ENCODE results near the gene NACA. TPM values are rescaled to one million over a fixed set of nuclear protein-coding genes. Genes with fewer than 3 reads are reported as not detected.

The NACA gene
- total RNA-seq, 1 donor from 2014 or later = 2,450 TPM

GRCh38 chr12:56721721-56722120 is 3.4 kb downstream of the NACA start:
- Histone ChIP-seq H3K4me1 (peaks cover 48% of the 10 kb centered on the region), H4K20me1 (ENCODE audit: low read depth) (peaks cover 78% of the 10 kb centered on the region)

GRCh38 chr12:56721216-56721615 is 3.9 kb downstream of the NACA start:
- Histone ChIP-seq H2AFZ (replicated peaks) (no peak overlapping the region), H4K20me1 (ENCODE audit: low read depth) (peaks cover 83% of the 10 kb centered on the region), H3K36me3 (no peaks in the 10 kb centered on the region), H3K4me1 (peaks cover 48% of the 10 kb centered on the region), H3K9me3 (ENCODE audit: low read depth) (no peaks in the 10 kb centered on the region), H3K79me2 (ENCODE audit: low read depth) (peaks cover 90% of the 10 kb centered on the region), H3K4me3 (no peak overlapping the region), H3K27ac (no peak overlapping the region), H3K4me2 (peak overlapping the region; percentile 91), H3F3A (ENCODE audit: low read depth) (peaks cover 47% of the 10 kb centered on the region), H3K9ac (no peak overlapping the region), H3K27me3 (no peaks in the 10 kb centered on the region)
- DNase-seq (ENCODE audit: low spot score) = no peak
- H3K27me3 Mint-ChIP-seq (ENCODE audit: insufficient read depth, low read depth) = peaks cover 11% of the 10 kb centered on the region
- H3K27ac Mint-ChIP-seq = no peak overlapping the region
- H3K4me3 Mint-ChIP-seq = no peak overlapping the region
- H3K4me1 Mint-ChIP-seq = peaks cover 55% of the 10 kb centered on the region
- peaks cover 49% of the 10 kb centered on the region for H3K36me3 Mint-ChIP-seq
- no peaks in the 10 kb centered on the region for H3K9me3 Mint-ChIP-seq
- TF ChIP-seq CTCF (IDR thresholded peaks at IDR 0.05) (no peak), EZH2 (IDR thresholded peaks at IDR 0.05) (no peak)

More at GRCh38 chr12:56721721-56722120, 3.4 kb downstream of the NACA start:
- H3K4me3 Mint-ChIP-seq = no peak overlapping the region
- no peaks in the 10 kb centered on the region for H3K9me3 Mint-ChIP-seq
- Histone ChIP-seq H3F3A (ENCODE audit: low read depth) (peaks cover 48% of the 10 kb centered on the region), H3K9me3 (ENCODE audit: low read depth) (no peaks in the 10 kb centered on the region), H2AFZ (replicated peaks) (no peak overlapping the region), H3K27me3 (no peaks in the 10 kb centered on the region), H3K79me2 (ENCODE audit: low read depth) (peaks cover 85% of the 10 kb centered on the region), H3K4me3 (peak overlapping the region; percentile 91), H3K9ac (no peak overlapping the region), H3K36me3 (no peaks in the 10 kb centered on the region), H3K27ac (no peak overlapping the region), H3K4me2 (peak overlapping the region; percentile 91)
- H3K36me3 Mint-ChIP-seq = peaks cover 47% of the 10 kb centered on the region
- no peak for DNase-seq (ENCODE audit: low spot score)
- H3K4me1 Mint-ChIP-seq = peaks cover 53% of the 10 kb centered on the region
- no peak overlapping the region for H3K27ac Mint-ChIP-seq
- peaks cover 13% of the 10 kb centered on the region for H3K27me3 Mint-ChIP-seq (ENCODE audit: insufficient read depth, low read depth)
- no peak for TF ChIP-seq EZH2 (IDR thresholded peaks at IDR 0.05)

- H3K9me3 ChIP-seq (ENCODE audit: low read depth) = no peaks in the 10 kb centered on the region
- Mint-ChIP-seq H3K36me3 (peaks cover 54% of the 10 kb centered on the region), H3K27ac (no peak overlapping the region), H3K4me1 (peaks cover 55% of the 10 kb centered on the region), H3K4me3 (no peak overlapping the region), H3K9me3 (no peaks in the 10 kb centered on the region), H3K27me3 (ENCODE audit: insufficient read depth, low read depth) (peaks cover 11% of the 10 kb centered on the region)
- H3K27ac ChIP-seq = no peak overlapping the region
- no peak overlapping the region for H3K9ac ChIP-seq
- TF ChIP-seq CTCF (IDR thresholded peaks at IDR 0.05) = no peak
- TF ChIP-seq EZH2 (IDR thresholded peaks at IDR 0.05) = no peak
- no peak for TF ChIP-seq EZH2phosphoT487 (IDR thresholded peaks at IDR 0.05)
- no peak for DNase-seq (ENCODE audit: low spot score)
- H3K4me3 ChIP-seq = no peak overlapping the region
- no peaks in the 10 kb centered on the region for H3K27me3 ChIP-seq
- H4K20me1 ChIP-seq (ENCODE audit: low read depth) = peaks cover 88% of the 10 kb centered on the region
- H3K79me2 ChIP-seq (ENCODE audit: low read depth) = peaks cover 95% of the 10 kb centered on the region
- peak overlapping the region; percentile 91 for H3K4me2 ChIP-seq
- H2AFZ ChIP-seq (replicated peaks) = no peak overlapping the region
- H3K4me1 ChIP-seq = peaks cover 48% of the 10 kb centered on the region
- H3F3A ChIP-seq (ENCODE audit: low read depth) = peaks cover 46% of the 10 kb centered on the region
- no peaks in the 10 kb centered on the region for H3K36me3 ChIP-seq
These were observed 4.4 kb downstream of the NACA start for GRCh38 chr12:56720731-56721151.

- Mint-ChIP-seq H3K27ac (peak overlapping the region; percentile 64), H3K9me3 (no peaks in the 10 kb centered on the region), H3K36me3 (peaks cover 70% of the 10 kb centered on the region), H3K4me3 (no peak overlapping the region), H3K4me1 (peaks cover 51% of the 10 kb centered on the region), H3K27me3 (ENCODE audit: insufficient read depth, low read depth) (peaks cover 4% of the 10 kb centered on the region)
- Histone ChIP-seq H3K4me3 (no peak overlapping the region), H3K36me3 (peaks cover 4% of the 10 kb centered on the region), H4K20me1 (ENCODE audit: low read depth) (peaks cover 99% of the 10 kb centered on the region), H3K4me2 (peak overlapping the region; percentile 34), H3K27me3 (no peaks in the 10 kb centered on the region), H3F3A (ENCODE audit: low read depth) (peaks cover 45% of the 10 kb centered on the region), H3K9me3 (ENCODE audit: low read depth) (no peaks in the 10 kb centered on the region), H3K9ac (no peak overlapping the region), H2AFZ (replicated peaks) (no peak overlapping the region), H3K4me1 (peaks cover 48% of the 10 kb centered on the region), H3K79me2 (ENCODE audit: low read depth) (peaks cover 94% of the 10 kb centered on the region), H3K27ac (peak overlapping the region; percentile 11)
- no peak for DNase-seq (ENCODE audit: low spot score)
- TF ChIP-seq CTCF (IDR thresholded peaks at IDR 0.05) = no peak
- TF ChIP-seq EZH2 (IDR thresholded peaks at IDR 0.05) = no peak
- no peak for TF ChIP-seq EZH2phosphoT487 (IDR thresholded peaks at IDR 0.05)
These were observed 6.0 kb downstream of the NACA start for GRCh38 chr12:56719056-56719455.

Data from neural progenitor cell (in vitro differentiated cells).